Parathyroid adenoma (tissue), 2 donors: ENCODE results near the gene PLEKHA6.

Experiments
- H2AFZ ChIP-seq: fragments of 300-600 bp; sonication (generic); one replicate; pipeline ENCODE4 v1.7.0; 2017; ENCODE audit warnings: antibody characterized with exemption, mild to moderate bottlenecking
- H3K27ac ChIP-seq: fragments of 300-600 bp; sonication (generic); one replicate; pipeline ENCODE4 v1.7.0; 2017
- H3K27me3 ChIP-seq: fragments of 300-600 bp; sonication (generic); one replicate; pipeline ENCODE4 v1.7.0; 2017; ENCODE audit warnings: low read length; ENCODE audit not compliant: control insufficient read depth, insufficient read depth
- H3K36me3 ChIP-seq: fragments of 300-600 bp; sonication (generic); one replicate; pipeline ENCODE4 v1.7.0; 2017; ENCODE audit warnings: low read length; ENCODE audit not compliant: control insufficient read depth, insufficient read depth
- H3K4me1 ChIP-seq: fragments of 300-600 bp; sonication (generic); one replicate; pipeline ENCODE4 v1.7.0; 2017; ENCODE audit warnings: control low read depth
- H3K4me2 ChIP-seq: fragments of 300-600 bp; sonication (generic); one replicate; pipeline ENCODE4 v1.7.0; 2017; ENCODE audit warnings: low read length
- H3K4me3 ChIP-seq: fragments of 300-600 bp; sonication (generic); one replicate; pipeline ENCODE4 v1.7.0; 2017; ENCODE audit warnings: low read depth, low read length
- H3K79me2 ChIP-seq: fragments of 300-600 bp; sonication (generic); one replicate; pipeline ENCODE4 v1.7.0; 2017; ENCODE audit warnings: control low read depth
- H3K9ac ChIP-seq: fragments of 300-600 bp; sonication (generic); one replicate; pipeline ENCODE4 v1.7.0; 2017; ENCODE audit warnings: mild to moderate bottlenecking
- H3K9me3 ChIP-seq: fragments of 300-600 bp; sonication (generic); one replicate; pipeline ENCODE4 v1.7.0; 2017; ENCODE audit warnings: low read length; ENCODE audit not compliant: control insufficient read depth
- TF ChIP-seq, protein P1 (sequence below): fragments of 300-600 bp; sonication (generic); IDR thresholded peaks from one replicate; pipeline ENCODE4 v1.7.0; 2017; ENCODE audit warnings: antibody characterized with exemption, mild to moderate bottlenecking
- donor health status: primary hyperparathyroidism.

Gene PLEKHA6

DNA sequence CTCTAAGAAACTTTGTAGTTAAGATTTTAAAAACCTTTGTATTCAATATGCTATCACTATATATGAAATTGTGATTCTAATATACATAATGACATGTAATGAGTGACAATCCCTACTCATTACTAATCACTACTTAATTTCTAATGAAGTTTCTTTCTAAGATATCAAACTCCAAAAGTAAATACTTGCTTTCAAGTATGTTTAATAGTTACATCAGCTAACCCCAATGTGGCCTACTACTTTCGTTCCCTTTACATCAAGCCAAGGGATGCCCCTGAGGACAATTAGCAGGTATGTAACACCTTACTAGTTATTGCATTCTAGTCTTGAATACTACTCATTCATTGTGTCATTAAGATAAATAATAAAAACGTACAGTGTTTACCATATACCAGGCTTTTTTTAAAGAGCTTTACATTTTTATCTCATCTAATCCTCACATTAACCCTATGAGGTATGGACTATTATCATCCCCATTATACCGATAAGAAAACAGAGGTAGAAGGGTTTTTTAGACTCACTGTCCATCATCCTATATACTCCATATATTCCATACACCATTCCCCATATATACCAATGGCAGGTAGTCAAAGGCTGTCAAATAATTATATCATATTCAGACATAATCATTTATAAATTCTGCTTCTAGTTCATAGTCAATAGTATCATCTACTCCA is 47.7 kb upstream of the PLEKHA6 start:
- peaks cover 29% of the 10 kb centered on the region for H3K79me2 ChIP-seq
- no peak overlapping the region for H3K9ac ChIP-seq
- H3K36me3 ChIP-seq: no peaks in the 10 kb centered on the region
- H3K4me2 ChIP-seq: peak overlapping the region; percentile 93
- no peaks in the 10 kb centered on the region for H3K4me1 ChIP-seq
- TF ChIP-seq, protein P1, sequence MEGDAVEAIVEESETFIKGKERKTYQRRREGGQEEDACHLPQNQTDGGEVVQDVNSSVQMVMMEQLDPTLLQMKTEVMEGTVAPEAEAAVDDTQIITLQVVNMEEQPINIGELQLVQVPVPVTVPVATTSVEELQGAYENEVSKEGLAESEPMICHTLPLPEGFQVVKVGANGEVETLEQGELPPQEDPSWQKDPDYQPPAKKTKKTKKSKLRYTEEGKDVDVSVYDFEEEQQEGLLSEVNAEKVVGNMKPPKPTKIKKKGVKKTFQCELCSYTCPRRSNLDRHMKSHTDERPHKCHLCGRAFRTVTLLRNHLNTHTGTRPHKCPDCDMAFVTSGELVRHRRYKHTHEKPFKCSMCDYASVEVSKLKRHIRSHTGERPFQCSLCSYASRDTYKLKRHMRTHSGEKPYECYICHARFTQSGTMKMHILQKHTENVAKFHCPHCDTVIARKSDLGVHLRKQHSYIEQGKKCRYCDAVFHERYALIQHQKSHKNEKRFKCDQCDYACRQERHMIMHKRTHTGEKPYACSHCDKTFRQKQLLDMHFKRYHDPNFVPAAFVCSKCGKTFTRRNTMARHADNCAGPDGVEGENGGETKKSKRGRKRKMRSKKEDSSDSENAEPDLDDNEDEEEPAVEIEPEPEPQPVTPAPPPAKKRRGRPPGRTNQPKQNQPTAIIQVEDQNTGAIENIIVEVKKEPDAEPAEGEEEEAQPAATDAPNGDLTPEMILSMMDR: no peak
- no peak overlapping the region for H2AFZ ChIP-seq
- H3K9me3 ChIP-seq: no peaks in the 10 kb centered on the region
- peak overlapping the region; percentile 96 for H3K4me3 ChIP-seq
- no peaks in the 10 kb centered on the region for H3K27me3 ChIP-seq
- H3K27ac ChIP-seq: no peak overlapping the region

DNA sequence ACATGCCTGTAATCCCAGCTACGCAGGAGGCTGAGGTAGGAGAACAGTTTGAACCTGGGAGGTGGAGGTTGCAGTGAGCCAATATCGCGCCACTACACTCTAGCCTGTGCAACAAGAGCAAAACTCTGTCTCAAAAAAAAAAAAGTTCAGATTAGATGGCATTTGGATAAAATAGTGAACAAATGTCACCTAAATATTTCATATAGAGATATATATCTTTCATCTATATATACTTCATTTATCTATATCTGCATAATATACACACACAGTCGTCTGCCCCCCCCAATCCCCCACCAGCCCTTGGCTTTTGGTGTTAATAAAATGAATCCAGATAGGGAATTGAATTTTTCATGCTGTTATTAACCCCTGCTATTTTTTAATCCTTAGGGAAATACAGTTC is 46.9 kb upstream of the PLEKHA6 start:
- H3K36me3 ChIP-seq: no peaks in the 10 kb centered on the region
- no peaks in the 10 kb centered on the region for H3K4me1 ChIP-seq
- H3K9ac ChIP-seq: no peak overlapping the region
- peaks cover 29% of the 10 kb centered on the region for H3K79me2 ChIP-seq
- H3K4me2 ChIP-seq: peak overlapping the region; percentile 93
- H3K27ac ChIP-seq: no peak overlapping the region
- no peaks in the 10 kb centered on the region for H3K27me3 ChIP-seq
- peak overlapping the region; percentile 96 for H3K4me3 ChIP-seq
- TF ChIP-seq, protein P1: no peak
- H3K9me3 ChIP-seq: no peaks in the 10 kb centered on the region
- H2AFZ ChIP-seq: no peak overlapping the region

DNA sequence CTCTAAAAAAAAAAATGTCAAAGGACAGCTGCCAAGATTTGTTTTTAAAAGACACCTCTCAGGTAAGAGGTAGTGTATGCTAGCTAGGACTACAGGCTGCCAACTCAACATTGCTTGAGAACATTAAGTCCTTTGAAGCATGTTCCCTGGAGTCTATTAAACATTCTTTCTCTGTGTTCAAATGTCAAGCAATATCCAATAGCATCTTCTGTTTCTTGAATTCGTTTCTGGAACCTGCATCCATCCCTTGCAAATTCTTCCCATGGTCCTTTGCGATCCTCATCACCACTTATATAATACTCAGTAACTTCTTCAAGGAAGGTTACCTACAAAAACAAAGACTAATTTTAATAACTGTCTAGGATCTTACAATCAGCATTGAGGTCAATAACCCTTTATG is 46.3 kb upstream of the PLEKHA6 start:
- Histone ChIP-seq H3K4me3 (no peak overlapping the region), H3K79me2 (peaks cover 29% of the 10 kb centered on the region), H3K27ac (no peak overlapping the region), H3K9ac (no peak overlapping the region), H3K4me1 (no peaks in the 10 kb centered on the region), H3K9me3 (no peaks in the 10 kb centered on the region), H2AFZ (no peak overlapping the region), H3K4me2 (no peak overlapping the region), H3K27me3 (no peaks in the 10 kb centered on the region), H3K36me3 (no peaks in the 10 kb centered on the region)
- TF ChIP-seq, protein P1: no peak

DNA sequence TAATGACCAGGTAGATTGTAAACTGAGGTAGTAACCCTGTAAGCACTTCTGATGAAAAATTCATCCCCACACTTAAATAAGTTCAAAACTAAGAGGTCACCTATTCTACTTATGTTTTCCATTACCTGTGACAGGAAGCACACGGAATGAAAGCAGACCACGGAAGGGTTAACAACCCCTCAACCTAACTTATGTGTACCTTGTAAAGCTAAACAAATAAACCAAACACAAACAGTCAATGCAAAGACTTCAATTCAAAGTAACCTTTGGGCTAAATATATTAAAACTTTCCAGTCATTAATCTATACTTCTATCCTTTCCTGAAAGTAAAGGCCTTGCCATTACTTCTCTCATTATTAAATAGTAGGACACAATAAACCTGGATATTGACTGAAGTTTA is 44.9 kb upstream of the PLEKHA6 start:
- TF ChIP-seq, protein P1: no peak
- Histone ChIP-seq H2AFZ (no peak overlapping the region), H3K4me3 (no peak overlapping the region), H3K9me3 (no peaks in the 10 kb centered on the region), H3K27ac (no peak overlapping the region), H3K27me3 (no peaks in the 10 kb centered on the region), H3K9ac (no peak overlapping the region), H3K4me2 (no peak overlapping the region), H3K4me1 (no peaks in the 10 kb centered on the region), H3K36me3 (no peaks in the 10 kb centered on the region), H3K79me2 (peaks cover 17% of the 10 kb centered on the region)

DNA sequence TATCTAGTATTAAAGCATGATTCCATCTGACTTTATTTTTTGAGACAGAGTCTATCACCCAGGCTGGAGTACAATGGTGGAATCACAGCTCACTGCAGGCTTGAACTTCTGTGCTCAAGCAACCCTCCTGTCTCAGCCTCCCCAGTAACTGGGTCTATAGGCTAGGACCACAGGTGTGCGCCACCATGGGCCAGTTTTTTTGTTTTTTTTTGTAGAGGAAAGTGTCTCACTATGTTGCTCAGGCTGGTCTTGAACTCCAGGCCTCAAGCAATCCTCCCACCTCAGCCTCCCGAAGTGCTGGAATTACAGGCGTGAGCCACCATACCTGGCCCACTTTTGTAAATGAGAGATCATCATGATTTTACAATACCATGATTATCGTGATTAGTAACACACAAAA is 42.7 kb upstream of the PLEKHA6 start:
- H3K27me3 ChIP-seq: no peaks in the 10 kb centered on the region
- H3K79me2 ChIP-seq: peaks cover 3% of the 10 kb centered on the region
- no peaks in the 10 kb centered on the region for H3K36me3 ChIP-seq
- no peaks in the 10 kb centered on the region for H3K9me3 ChIP-seq
- TF ChIP-seq, protein P1: no peak
- H3K4me2 ChIP-seq: no peak overlapping the region
- no peak overlapping the region for H3K9ac ChIP-seq
- no peaks in the 10 kb centered on the region for H3K4me1 ChIP-seq
- H2AFZ ChIP-seq: no peak overlapping the region
- no peak overlapping the region for H3K4me3 ChIP-seq
- no peak overlapping the region for H3K27ac ChIP-seq
